ENCODE measurements around the gene EFNA1. TPM values are rescaled to one million over a fixed set of nuclear protein-coding genes. Genes with fewer than 3 reads are reported as not detected.

EFNA1 gene
- total and polyA plus RNA-seq, 2 donors (not counting 3 experiments of a cell fraction or from before 2014, with no cell fraction given): 107 to 289 TPM

GRCh38 chr1:155103325-155103724 lies 24.4 kb upstream of the EFNA1 start:
- H3K4me3 ChIP-seq (replicated peaks in 1 of 3; ENCODE audit: insufficient read depth in 1 of 3, low read depth in 1 of 3, low read length in 3 of 3): no peak overlapping the region
- FAIRE-seq (no peak), DNase-seq (ENCODE audit: low read depth, low spot score) (no peak)
- no peaks in the 10 kb centered on the region for H4K20me1 ChIP-seq (replicated peaks; ENCODE audit: control insufficient read depth, extremely low read depth, insufficient read depth, low read length)
- dilution Hi-C loops (cut with MboI; ENCODE audit: extremely low pct_ligation_motif_present, low sequenced_read_pairs): no loop called here
- no peaks in the 10 kb centered on the region for H3K9me3 ChIP-seq (replicated peaks; ENCODE audit: control insufficient read depth, insufficient read depth, low read length)
- no peaks in the 10 kb centered on the region for H3K36me3 ChIP-seq (ENCODE audit: control insufficient read depth in 2 of 2, extremely low read depth in 1 of 2, insufficient read depth in 2 of 2, low read length in 2 of 2)
- no peak overlapping the region for H3K9ac ChIP-seq (replicated peaks; ENCODE audit: extremely low read depth, insufficient read depth, low read length)
- H3K27me3 ChIP-seq (ENCODE audit: control insufficient read depth in 2 of 2, insufficient read depth in 2 of 2, low read length in 2 of 2): peaks cover 6 to 7% of the 10 kb centered on the region in 2 experiments
- H2AFZ ChIP-seq (ENCODE audit: low read depth, low read length): no peak overlapping the region
- BruUV-seq (replicated peaks): no TSS peak
- TF ChIP-seq POLR2AphosphoS5 (IDR thresholded peaks at IDR 0.05; ENCODE audit: insufficient read depth, low read depth, low read length) (no peak), MYC (IDR thresholded peaks at IDR 0.05; ENCODE audit: low read depth, low read length) (no peak), EZH2 (IDR thresholded peaks at IDR 0.05; ENCODE audit: borderline replicate concordance, low read depth, low read length, severe bottlenecking) (no peak), JUN (IDR thresholded peaks at IDR 0.05; ENCODE audit: borderline replicate concordance, insufficient read depth, insufficient read length, low read depth) (no peak), POLR2A (IDR thresholded peaks at IDR 0.05; ENCODE audit: low read depth, low read length) (no peak), GATA2 (IDR thresholded peaks at IDR 0.05; ENCODE audit: insufficient read depth, insufficient read length, low read depth, low read length) (no peak), FOS (IDR thresholded peaks at IDR 0.05; ENCODE audit: borderline replicate concordance, insufficient read depth, low read length) (no peak), MAX (IDR thresholded peaks at IDR 0.05; ENCODE audit: insufficient read depth, insufficient read length) (no peak), CTCF (IDR thresholded peaks at IDR 0.05; ENCODE audit: extremely low read depth in 1 of 2, insufficient read depth in 1 of 2, low read depth in 1 of 2, low read length in 2 of 2) (no peak)
- intact Hi-C loops (cut with micrococcal nuclease): no loop called here
- H3K27ac ChIP-seq (ENCODE audit: insufficient read depth, low read depth, low read length): no peak overlapping the region
- no peak overlapping the region for H3K4me2 ChIP-seq (ENCODE audit: insufficient read depth, low read length)
- H3K79me2 ChIP-seq (ENCODE audit: control insufficient read depth, insufficient read depth, low read length): no peaks in the 10 kb centered on the region
- H3K4me1 ChIP-seq (ENCODE audit: control insufficient read depth, extremely low read depth, insufficient read depth, low read length): peaks cover 3% of the 10 kb centered on the region
- CTCF ChIA-PET: interaction anchor here (1.1 to 3.2 kb wide), 3 partner anchors 12 to 64 kb away, joined by 3 to 13 read pairs (median 5); no protein-coding TSS in a partner anchor
- H3K9me1 ChIP-seq (replicated peaks; ENCODE audit: control insufficient read depth, extremely low read depth, insufficient read depth, low read length): no peaks in the 10 kb centered on the region
- POLR2A ChIA-PET: no interaction called here
